Measurements from ENCODE around the gene KCNF1. TPM values are rescaled to one million over a fixed set of nuclear protein-coding genes. Genes with fewer than 3 reads are reported as not detected.

Gene KCNF1
- total and polyA plus RNA-seq, 5 donors = 0.45 to 0.76 (median 0.52) TPM

GRCh38 chr2:10905006-10905861 lies 6.5 kb upstream of the KCNF1 start:
- WGBS = 87% methylated on average over 9 of the region's 9 CpGs
- peak; percentile 20 to 34 for ATAC-seq
- intact Hi-C loops (cut with DNase I) = loop anchor here in 2 of 4 donors (5.0 kb wide), 2 partner anchors 68 to 73 kb away; no protein-coding TSS in a partner anchor

DNA sequence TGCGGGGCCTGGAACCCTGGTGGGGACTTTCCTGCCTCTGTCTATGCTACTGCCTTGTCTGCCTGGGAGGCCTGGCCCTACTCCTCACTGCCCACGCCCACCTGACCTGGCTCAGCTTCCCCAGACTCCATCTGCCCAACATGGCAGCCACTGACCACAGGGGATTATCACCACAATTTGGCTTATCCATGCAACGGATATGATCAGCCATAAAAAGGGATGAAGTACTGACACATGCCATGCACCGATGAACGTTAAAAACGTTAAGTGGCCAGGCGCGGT lies 5.9 kb upstream of the KCNF1 start:
- Histone ChIP-seq H3K27me3 (ENCODE audit: control insufficient read depth, insufficient read depth) (no peaks in the 10 kb centered on the region), H3K9me3 (ENCODE audit: control insufficient read depth, low read length) (no peaks in the 10 kb centered on the region), H3K27ac (ENCODE audit: low read length) (no peak overlapping the region), H3K4me1 (ENCODE audit: control insufficient read depth, insufficient read depth, low read length) (no peaks in the 10 kb centered on the region), H3K4me3 (ENCODE audit: low read length) (no peak overlapping the region)
- 86% methylated on average over 8 of the region's 8 CpGs for WGBS
- peak in 1 of 2 donors; percentile 34 for ATAC-seq
- intact Hi-C loops (cut with DNase I) = loop anchor here in 2 of 4 donors (5.0 kb wide), 2 partner anchors 69 to 74 kb away; no protein-coding TSS in a partner anchor
- no peak for DNase-seq

More at GRCh38 chr2:10905006-10905861, 6.5 kb upstream of the KCNF1 start:
- Histone ChIP-seq H3K27me3 (ENCODE audit: control insufficient read depth, insufficient read depth) (no peaks in the 10 kb centered on the region), H3K4me3 (ENCODE audit: low read length) (no peak overlapping the region), H3K9me3 (ENCODE audit: control insufficient read depth, low read length) (no peaks in the 10 kb centered on the region), H3K4me1 (ENCODE audit: control insufficient read depth, insufficient read depth, low read length) (no peaks in the 10 kb centered on the region), H3K27ac (ENCODE audit: low read length) (no peak overlapping the region)
- no peak for DNase-seq

DNA sequence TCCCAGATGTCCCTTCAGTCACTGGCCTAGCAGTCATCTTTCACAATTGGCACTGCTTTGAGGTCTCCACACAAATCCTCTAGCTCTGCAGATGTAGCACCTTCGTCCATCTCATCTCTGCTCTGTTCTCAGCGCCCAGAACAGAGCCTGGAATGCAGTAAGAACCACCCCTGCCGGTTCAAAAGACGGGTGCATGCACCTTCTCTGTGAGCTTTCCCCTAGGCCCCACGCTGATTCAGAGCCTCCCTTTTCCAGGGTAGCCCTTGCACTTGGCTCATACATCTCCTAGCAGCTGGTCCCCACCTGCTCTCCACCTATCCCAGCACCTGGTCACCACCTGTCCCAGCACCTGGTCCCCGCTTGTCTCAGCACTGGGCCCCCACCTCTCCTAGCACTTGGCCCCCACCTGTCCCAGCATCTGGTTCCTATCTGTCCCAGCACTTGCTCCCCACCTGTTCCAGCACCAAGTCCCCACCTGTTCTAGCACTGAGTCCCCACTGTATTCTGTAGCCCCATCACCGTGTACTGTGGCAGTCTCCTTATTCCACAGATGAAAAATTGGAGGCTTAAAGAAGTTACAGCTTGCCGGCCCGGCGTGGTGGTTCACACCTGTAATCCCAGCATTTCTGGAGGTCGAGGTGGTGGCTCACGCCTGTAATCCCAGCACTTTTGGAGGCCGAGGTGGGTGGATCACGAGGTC lies 4.7 kb upstream of the KCNF1 start:
- H3K4me1 ChIP-seq (ENCODE audit: control insufficient read depth, insufficient read depth, low read length) = no peaks in the 10 kb centered on the region
- H3K27ac ChIP-seq (ENCODE audit: low read length) = no peak overlapping the region
- H3K4me3 ChIP-seq (ENCODE audit: low read length) = no peak overlapping the region
- intact Hi-C loops (cut with DNase I) = loop anchor here in 2 of 4 donors (5.0 kb wide), 2 partner anchors 70 to 75 kb away; no protein-coding TSS in a partner anchor
- DNase-seq = no peak
- WGBS = 86% methylated on average over 14 of the region's 14 CpGs
- peak; percentile 20 to 27 for ATAC-seq
- no peaks in the 10 kb centered on the region for H3K27me3 ChIP-seq (ENCODE audit: control insufficient read depth, insufficient read depth)
- H3K9me3 ChIP-seq (ENCODE audit: control insufficient read depth, low read length) = no peaks in the 10 kb centered on the region

DNA sequence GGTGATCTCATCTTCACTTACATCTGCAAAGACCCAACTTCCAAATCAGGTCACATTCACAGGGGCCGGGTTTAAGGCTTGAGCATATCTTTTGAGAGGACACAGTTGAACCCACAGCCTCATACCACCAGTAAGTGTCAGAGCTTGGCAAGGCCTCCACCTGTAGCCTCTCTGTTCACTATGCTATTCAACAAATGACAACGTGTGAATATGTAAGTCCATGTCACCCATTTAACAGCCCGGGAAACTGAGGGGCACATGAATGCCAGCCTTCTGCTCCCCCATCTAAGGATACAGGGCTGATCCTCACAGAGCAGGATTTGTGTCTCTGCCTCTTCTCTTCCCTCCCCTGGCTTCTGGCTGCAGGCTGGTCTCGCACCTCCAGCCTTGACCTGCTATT lies 3.5 kb upstream of the KCNF1 start:
- Histone ChIP-seq H3K4me1 (ENCODE audit: control insufficient read depth, insufficient read depth, low read length) (no peaks in the 10 kb centered on the region), H3K27me3 (ENCODE audit: control insufficient read depth, insufficient read depth) (no peaks in the 10 kb centered on the region), H3K27ac (ENCODE audit: low read length) (no peak overlapping the region), H3K9me3 (ENCODE audit: control insufficient read depth, low read length) (no peaks in the 10 kb centered on the region), H3K4me3 (ENCODE audit: low read length) (no peak overlapping the region)
- no peak for ATAC-seq
- DNase-seq = no peak
- WGBS = 87% methylated on average over 4 of the region's 4 CpGs
- intact Hi-C loops (cut with DNase I) = loop anchor here in 2 of 4 donors (5.0 kb wide), 2 partner anchors 71 to 76 kb away; no protein-coding TSS in a partner anchor

DNA sequence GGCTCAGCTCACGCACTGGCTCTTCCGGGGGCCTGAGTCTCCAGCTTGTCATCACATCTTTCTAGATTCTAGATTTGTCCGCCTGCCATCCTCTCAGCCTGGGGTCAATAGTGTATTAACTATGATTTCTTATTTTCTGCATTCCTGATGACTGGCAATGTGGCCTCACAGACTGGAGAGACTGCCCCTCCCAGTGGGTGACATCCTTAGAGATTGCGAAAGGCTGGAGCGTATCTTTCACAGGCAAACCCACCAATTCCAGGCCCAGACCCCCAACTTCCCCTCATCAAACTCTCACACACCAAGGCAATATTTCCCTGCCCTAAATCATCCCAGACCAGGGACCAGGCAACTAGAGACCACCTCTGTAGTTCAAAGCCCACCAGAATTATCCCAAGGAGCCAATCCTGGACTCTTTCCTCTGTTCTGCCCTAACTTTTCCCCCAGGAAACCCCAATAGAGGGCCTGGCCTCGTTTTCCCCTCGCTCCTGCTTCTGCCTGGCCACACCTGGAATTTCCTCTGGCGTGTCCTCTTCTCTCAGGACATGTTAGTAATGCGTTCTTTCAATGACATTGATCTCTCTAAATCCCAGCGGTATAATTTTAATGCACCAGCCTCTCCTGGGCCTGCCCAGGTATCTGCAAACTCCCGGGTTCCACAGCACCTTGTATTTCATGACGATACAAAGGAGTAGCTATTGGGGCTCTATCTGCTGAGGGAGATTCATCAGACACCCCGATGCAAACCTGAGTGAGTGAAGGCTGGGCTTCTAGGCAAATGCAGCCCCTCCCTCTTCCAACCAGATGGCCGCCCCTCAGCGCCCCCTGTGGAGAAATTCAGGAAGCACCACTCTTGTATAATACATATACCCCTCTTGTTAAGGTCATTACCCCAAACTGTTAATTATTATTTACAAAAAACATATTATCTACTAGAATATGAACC lies 2.4 kb upstream of the KCNF1 start:
- intact Hi-C loops (cut with DNase I) = loop anchor here in 2 of 4 donors (5.0 kb wide), 2 partner anchors 72 to 77 kb away; no protein-coding TSS in a partner anchor
- ATAC-seq (no peak), DNase-seq (no peak)
- Histone ChIP-seq H3K4me3 (ENCODE audit: low read length) (no peak overlapping the region), H3K27ac (ENCODE audit: low read length) (no peak overlapping the region), H3K9me3 (ENCODE audit: control insufficient read depth, low read length) (no peaks in the 10 kb centered on the region), H3K4me1 (ENCODE audit: control insufficient read depth, insufficient read depth, low read length) (no peaks in the 10 kb centered on the region), H3K27me3 (ENCODE audit: control insufficient read depth, insufficient read depth) (no peaks in the 10 kb centered on the region)
- WGBS = 58% methylated on average over 15 of the region's 15 CpGs

DNA sequence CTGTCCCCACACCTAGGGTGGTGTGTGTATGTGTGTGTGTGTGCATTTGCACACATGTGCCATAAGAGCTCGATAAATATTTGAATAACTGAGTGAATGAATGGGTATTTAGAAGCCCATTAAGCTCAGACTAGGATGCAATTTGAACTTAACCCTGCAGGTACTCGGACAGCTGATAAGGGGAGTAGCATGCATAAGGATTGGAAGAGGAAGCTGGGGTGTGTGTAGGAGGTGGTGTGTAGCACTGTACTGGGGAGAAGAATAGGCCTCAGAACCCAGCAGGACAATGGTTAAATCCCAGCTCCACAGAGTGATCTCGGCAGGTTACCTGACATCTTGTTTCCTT lies 1.8 kb upstream of the KCNF1 start:
- DNase-seq (no peak), ATAC-seq (no peak)
- intact Hi-C loops (cut with DNase I) = loop anchor here in 2 of 4 donors (5.0 kb wide), 2 partner anchors 73 to 78 kb away; no protein-coding TSS in a partner anchor
- 50% methylated on average over 3 of the region's 3 CpGs for WGBS
- Histone ChIP-seq H3K4me3 (ENCODE audit: low read length) (no peak overlapping the region), H3K9me3 (ENCODE audit: control insufficient read depth, low read length) (no peaks in the 10 kb centered on the region), H3K27me3 (ENCODE audit: control insufficient read depth, insufficient read depth) (no peaks in the 10 kb centered on the region), H3K27ac (ENCODE audit: low read length) (no peak overlapping the region), H3K4me1 (ENCODE audit: control insufficient read depth, insufficient read depth, low read length) (no peaks in the 10 kb centered on the region)

GRCh38 chr2:10910625-10911024 lies 1.1 kb upstream of the KCNF1 start:
- intact Hi-C loops (cut with DNase I) = no loop called here
- Histone ChIP-seq H3K27me3 (ENCODE audit: control insufficient read depth, insufficient read depth) (no peaks in the 10 kb centered on the region), H3K4me3 (ENCODE audit: low read length) (no peak overlapping the region), H3K9me3 (ENCODE audit: control insufficient read depth, low read length) (no peaks in the 10 kb centered on the region), H3K27ac (ENCODE audit: low read length) (no peak overlapping the region), H3K4me1 (ENCODE audit: control insufficient read depth, insufficient read depth, low read length) (no peaks in the 10 kb centered on the region)
- WGBS = 82% methylated on average over 11 of the region's 11 CpGs
- no peak for DNase-seq
- ATAC-seq = no peak

GRCh38 chr2:10912076-10912731 lies 470 bp downstream of the KCNF1 start:
- DNase-seq = no peak
- Histone ChIP-seq H3K4me3 (ENCODE audit: low read length) (peak overlapping the region; percentile 40), H3K27ac (ENCODE audit: low read length) (no peak overlapping the region)

GRCh38 chr2:10912796-10913455 lies 1.2 kb downstream of the KCNF1 start:
- no peaks in the 10 kb centered on the region for H3K4me1 ChIP-seq (ENCODE audit: control insufficient read depth, insufficient read depth, low read length)
- no peak overlapping the region for H3K27ac ChIP-seq (ENCODE audit: low read length)
- no peaks in the 10 kb centered on the region for H3K27me3 ChIP-seq (ENCODE audit: control insufficient read depth, insufficient read depth)
- no peak for DNase-seq
- WGBS = 86% methylated on average over 58 of the region's 58 CpGs
- H3K4me3 ChIP-seq (ENCODE audit: low read length) = no peak overlapping the region
- no peaks in the 10 kb centered on the region for H3K9me3 ChIP-seq (ENCODE audit: control insufficient read depth, low read length)
- ATAC-seq = no peak
- intact Hi-C loops (cut with DNase I) = no loop called here

More at GRCh38 chr2:10912076-10912731, 470 bp downstream of the KCNF1 start:
- intact Hi-C loops (cut with DNase I) = no loop called here
- no peak for ATAC-seq
- WGBS = 5% methylated on average over 81 of the region's 81 CpGs
- Histone ChIP-seq H3K27me3 (ENCODE audit: control insufficient read depth, insufficient read depth) (no peaks in the 10 kb centered on the region), H3K9me3 (ENCODE audit: control insufficient read depth, low read length) (no peaks in the 10 kb centered on the region), H3K4me1 (ENCODE audit: control insufficient read depth, insufficient read depth, low read length) (no peaks in the 10 kb centered on the region)

All from right cardiac atrium (tissue), 5 donors.